Neutrophil (primary cell): ENCODE results near the gene SEC61G.

Experiments used
- H3K27ac ChIP-seq: fragments of 200-600 bp; sonication (generic); 2 replicates; pipeline ENCODE4 v1.5.1; 2016; ENCODE audit warnings: mild to moderate bottlenecking, moderate library complexity
- H3K27me3 ChIP-seq: fragments of 200-600 bp; sonication (generic); 2 replicates; pipeline ENCODE4 v1.6.0; 2016; ENCODE audit warnings: mild to moderate bottlenecking
- H3K36me3 ChIP-seq: fragments of 200-600 bp; sonication (generic); 2 replicates; pipeline ENCODE4 v1.5.1; 2017
- H3K4me1 ChIP-seq, 2 experiments: fragments of 200-600 bp in 1 of 2; sonication (generic) in 1 of 2; 1 replicate in 1 of 2; 2 replicates in 1 of 2; pipeline versions ENCODE4 v1.5.1 to v1.6.1; 2013 to 2016; ENCODE audit warnings: low read depth in 1 of 2, low read length in 1 of 2, mild to moderate bottlenecking in 1 of 2, moderate library complexity in 1 of 2; ENCODE audit not compliant: control insufficient read depth in 1 of 2, insufficient read depth in 1 of 2
- H3K4me3 ChIP-seq, 2 experiments: fragments of 200-600 bp in 1 of 2; sonication (generic) in 1 of 2; 1 replicate in 1 of 2; 2 replicates in 1 of 2; pipeline ENCODE4 v1.5.1; 2013 to 2016; ENCODE audit warnings: low read depth in 1 of 2, low read length in 1 of 2, mild to moderate bottlenecking in 1 of 2, moderate library complexity in 1 of 2
- H3K9me3 ChIP-seq: fragments of 200-600 bp; sonication (generic); 2 replicates; pipeline ENCODE4 v1.5.1; 2016
- TF ChIP-seq, protein P1 (sequence below): fragments of 200-600 bp; sonication (generic); IDR thresholded peaks from 2 replicates; pipeline ENCODE4 v1.5.1; 2016; ENCODE audit warnings: antibody characterized with exemption

SEC61G gene

DNA sequence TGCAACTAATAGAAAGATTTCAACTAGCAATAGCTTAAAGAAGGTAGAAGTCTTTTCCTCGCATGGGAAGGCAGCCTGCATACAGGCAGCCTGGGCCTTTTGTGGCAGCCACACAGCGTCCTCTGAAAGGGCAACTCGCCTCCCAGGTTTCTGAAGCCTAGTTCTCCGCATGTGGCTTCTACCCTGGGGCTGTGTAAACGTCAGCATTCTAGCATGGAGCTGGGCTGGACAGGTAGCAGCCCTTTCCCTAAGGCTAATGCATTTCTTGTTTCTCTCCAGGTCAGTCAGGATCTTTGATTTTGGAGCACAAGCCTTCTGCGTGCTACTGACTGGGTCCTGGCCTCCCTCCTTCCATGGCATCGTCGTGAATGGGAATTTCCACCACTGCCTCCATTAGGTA, 23.8 kb upstream of the SEC61G start:
- Histone ChIP-seq H3K4me3 (no peak overlapping the region), H3K36me3 (no peaks in the 10 kb centered on the region), H3K9me3 (no peaks in the 10 kb centered on the region), H3K27me3 (peaks cover 28% of the 10 kb centered on the region), H3K4me1 (no peaks in the 10 kb centered on the region), H3K27ac (no peak overlapping the region)
- TF ChIP-seq, protein P1, sequence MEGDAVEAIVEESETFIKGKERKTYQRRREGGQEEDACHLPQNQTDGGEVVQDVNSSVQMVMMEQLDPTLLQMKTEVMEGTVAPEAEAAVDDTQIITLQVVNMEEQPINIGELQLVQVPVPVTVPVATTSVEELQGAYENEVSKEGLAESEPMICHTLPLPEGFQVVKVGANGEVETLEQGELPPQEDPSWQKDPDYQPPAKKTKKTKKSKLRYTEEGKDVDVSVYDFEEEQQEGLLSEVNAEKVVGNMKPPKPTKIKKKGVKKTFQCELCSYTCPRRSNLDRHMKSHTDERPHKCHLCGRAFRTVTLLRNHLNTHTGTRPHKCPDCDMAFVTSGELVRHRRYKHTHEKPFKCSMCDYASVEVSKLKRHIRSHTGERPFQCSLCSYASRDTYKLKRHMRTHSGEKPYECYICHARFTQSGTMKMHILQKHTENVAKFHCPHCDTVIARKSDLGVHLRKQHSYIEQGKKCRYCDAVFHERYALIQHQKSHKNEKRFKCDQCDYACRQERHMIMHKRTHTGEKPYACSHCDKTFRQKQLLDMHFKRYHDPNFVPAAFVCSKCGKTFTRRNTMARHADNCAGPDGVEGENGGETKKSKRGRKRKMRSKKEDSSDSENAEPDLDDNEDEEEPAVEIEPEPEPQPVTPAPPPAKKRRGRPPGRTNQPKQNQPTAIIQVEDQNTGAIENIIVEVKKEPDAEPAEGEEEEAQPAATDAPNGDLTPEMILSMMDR, result no peak

DNA sequence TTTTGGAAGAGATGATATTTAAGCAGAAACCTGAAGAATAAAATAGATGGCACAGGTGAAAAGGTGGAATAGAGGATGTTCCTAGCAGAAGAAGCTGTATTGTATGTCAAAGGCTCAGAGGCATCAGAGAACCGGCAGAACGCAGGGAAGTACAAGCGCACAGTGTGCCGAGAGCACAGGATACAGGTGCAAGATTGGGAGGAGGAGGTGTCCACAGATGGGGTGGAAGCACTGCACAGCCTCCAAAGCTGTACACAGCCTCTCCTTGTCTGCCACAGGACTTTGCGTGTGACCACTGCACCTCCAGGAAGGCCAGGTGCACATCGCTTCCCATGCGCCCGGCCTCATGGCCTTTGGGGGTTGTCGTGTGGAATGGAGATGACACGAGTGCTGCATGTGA, 23.3 kb upstream of the SEC61G start:
- TF ChIP-seq, protein P1, result no peak
- no peak overlapping the region for H3K4me3 ChIP-seq
- H3K27ac ChIP-seq, result no peak overlapping the region
- peaks cover 23% of the 10 kb centered on the region for H3K27me3 ChIP-seq
- H3K4me1 ChIP-seq, result no peaks in the 10 kb centered on the region
- H3K9me3 ChIP-seq, result no peaks in the 10 kb centered on the region
- H3K36me3 ChIP-seq, result no peaks in the 10 kb centered on the region

DNA sequence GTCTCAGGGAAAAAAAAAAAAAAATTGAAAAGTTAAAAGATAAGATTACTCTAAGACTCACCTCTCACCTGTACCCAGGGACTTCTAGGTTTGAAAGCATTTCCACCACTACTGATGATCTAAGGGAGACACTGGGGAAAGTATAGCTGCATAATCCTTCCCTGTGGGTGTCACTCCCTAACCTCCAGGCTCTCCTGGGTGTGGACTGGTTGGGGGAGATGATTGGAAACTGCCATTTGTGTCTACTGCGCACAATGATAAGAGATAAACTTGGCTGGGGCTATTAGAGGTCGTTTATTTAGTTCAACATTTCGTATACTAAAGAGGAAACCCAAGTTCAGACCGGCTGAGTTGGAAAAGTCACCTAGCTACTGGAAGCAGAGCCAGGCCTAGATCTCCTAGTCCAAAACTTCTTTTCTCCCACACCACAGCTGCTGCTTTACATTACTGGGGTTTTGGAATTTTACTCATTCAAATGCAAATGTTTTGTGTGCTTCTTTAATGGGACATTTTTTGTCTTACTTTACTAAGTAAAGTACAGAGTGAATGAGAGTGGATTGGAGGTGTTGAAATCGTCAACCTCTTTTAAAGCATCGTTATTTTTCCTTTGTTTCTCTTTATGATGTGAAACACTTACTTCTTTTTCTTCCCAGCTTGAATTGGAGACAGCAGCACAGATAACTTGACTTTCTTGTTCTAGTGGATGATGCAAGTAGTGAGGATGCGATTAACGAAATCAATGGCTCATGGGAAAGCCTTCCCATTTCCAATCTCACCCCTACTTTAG, 22.3 kb upstream of the SEC61G start:
- Histone ChIP-seq H3K9me3 (no peaks in the 10 kb centered on the region), H3K4me1 (no peaks in the 10 kb centered on the region), H3K27ac (no peak overlapping the region), H3K4me3 (no peak overlapping the region), H3K27me3 (peaks cover 18% of the 10 kb centered on the region), H3K36me3 (no peaks in the 10 kb centered on the region)
- TF ChIP-seq, protein P1, result no peak

DNA sequence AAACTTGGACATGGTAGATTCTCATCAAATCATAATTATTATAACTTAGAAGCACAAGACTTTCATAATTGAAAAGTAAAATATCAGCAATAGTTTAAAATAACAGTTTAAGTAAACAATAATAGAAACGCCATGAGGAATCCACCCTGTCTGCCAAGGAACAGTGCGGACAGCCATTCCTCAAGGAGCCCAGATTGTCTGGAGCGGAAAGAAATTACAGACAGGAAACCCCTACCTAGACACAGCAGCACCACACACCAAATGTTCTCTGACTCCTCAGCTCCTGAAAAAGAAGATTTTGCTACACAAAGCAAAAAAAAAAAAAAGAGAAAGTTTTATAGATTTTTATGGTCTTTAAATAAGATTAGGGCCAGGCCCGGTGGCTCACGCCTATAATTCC, 21.5 kb upstream of the SEC61G start:
- no peaks in the 10 kb centered on the region for H3K36me3 ChIP-seq
- peaks cover 9% of the 10 kb centered on the region for H3K27me3 ChIP-seq
- TF ChIP-seq, protein P1, result no peak
- H3K4me1 ChIP-seq, result no peaks in the 10 kb centered on the region
- no peak overlapping the region for H3K4me3 ChIP-seq
- no peaks in the 10 kb centered on the region for H3K9me3 ChIP-seq
- no peak overlapping the region for H3K27ac ChIP-seq

DNA sequence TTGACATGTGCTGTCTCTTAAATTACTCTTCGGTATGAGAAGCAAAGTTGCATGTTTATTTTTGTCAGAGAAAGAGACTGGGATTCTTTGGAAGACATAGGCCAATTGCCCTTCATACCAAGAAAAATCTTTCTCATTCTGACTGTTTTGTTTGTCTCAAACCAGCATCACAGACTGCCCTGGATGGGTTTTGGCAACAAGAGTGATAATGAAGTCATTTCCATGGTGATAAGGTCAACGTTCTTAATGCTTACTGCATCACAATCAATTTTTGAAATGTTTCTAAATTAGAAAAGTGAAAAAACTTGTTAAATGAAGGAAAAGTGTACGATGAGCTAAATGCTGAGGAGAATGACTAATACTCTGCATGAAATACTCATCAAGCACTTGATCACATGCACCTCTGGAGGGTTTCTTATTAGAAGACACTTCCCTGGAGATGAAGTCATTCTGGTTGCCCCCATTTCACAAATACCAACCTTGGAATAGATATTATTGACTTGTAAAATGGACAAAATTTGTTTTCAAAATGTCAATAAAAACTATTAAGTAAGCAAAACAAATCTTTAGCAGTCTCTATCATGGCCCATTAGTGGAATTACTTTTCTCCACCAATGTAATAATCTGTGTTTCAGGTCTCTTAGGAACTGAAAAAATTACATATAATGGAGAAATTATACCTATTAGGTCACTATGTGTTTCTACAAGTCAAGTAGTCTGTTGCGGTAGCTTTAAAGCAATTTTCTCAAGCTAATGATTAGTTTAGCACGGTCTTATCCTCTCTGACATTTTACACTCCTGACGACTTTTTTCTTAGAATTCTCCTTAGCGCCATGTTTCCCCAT, 19.9 kb upstream of the SEC61G start:
- Histone ChIP-seq H3K36me3 (no peaks in the 10 kb centered on the region), H3K4me1 (no peaks in the 10 kb centered on the region), H3K4me3 (no peak overlapping the region), H3K27ac (no peak overlapping the region), H3K9me3 (no peaks in the 10 kb centered on the region), H3K27me3 (peaks cover 6% of the 10 kb centered on the region)
- TF ChIP-seq, protein P1, result no peak
